SK-N-SH (cell line): ENCODE results near the gene SCN4B. TPM values are rescaled to one million over a fixed set of nuclear protein-coding genes. Genes with fewer than 3 reads are reported as not detected.
A peak's percentile ranks its signal among the peaks of the same experiment; 100 is the strongest.

Experiments
- CTCF ChIA-PET: fragments of 300-600, 350-600 bp; formaldehyde crosslinking; extraction: SDS; loops from one replicate; lab custom pipeline; 2021; lab: Yijun Ruan, JAX
- POLR2A ChIA-PET: fragments of 350-600 bp; sonication (Branson Sonifier 250); formaldehyde crosslinking; extraction: SDS; loops from one replicate; lab custom pipeline; 2020; ENCODE audit warnings: antibody characterized with exemption, inconsistent platforms; lab: Yijun Ruan, JAX
- DNase-seq: peaks from one replicate; pipeline ENCODE4 v3.0.0; 2012
- H2AFZ ChIP-seq: fragments of 200-600 bp; sonication (generic); 2 replicates; pipeline ENCODE4 v1.8.1; 2016; ENCODE audit warnings: antibody characterized with exemption, mild to moderate bottlenecking, low read depth
- H3F3A ChIP-seq: fragments of 200-600 bp; sonication (generic); replicated peaks from 2 replicates; pipeline ENCODE3; 2016; ENCODE audit warnings: antibody characterized with exemption, mild to moderate bottlenecking; ENCODE audit not compliant: insufficient read depth
- H3K27ac ChIP-seq, 2 experiments: fragments of 200-500 bp in 1 of 2; fragments of 200-600 bp in 1 of 2; sonication (Bioruptor generic) in 1 of 2; sonication (generic), shearing (Covaris generic) in 1 of 2; 2 replicates each; pipeline versions ENCODE4 v1.5.1 to v1.6.1; 2014 to 2016; ENCODE audit warnings: low read depth in 2 of 2, inconsistent platforms in 1 of 2, low read length in 1 of 2, mild to moderate bottlenecking in 1 of 2, mixed read lengths in 1 of 2
- H3K27me3 ChIP-seq: fragments of 200-600 bp; sonication (generic), shearing (Covaris generic); 2 replicates; pipeline ENCODE4 v1.6.1; 2016; ENCODE audit warnings: mixed run types; ENCODE audit not compliant: insufficient read depth
- H3K36me3 ChIP-seq, 2 experiments: fragments of 200-500 bp in 1 of 2; fragments of 200-600 bp in 1 of 2; sonication (Bioruptor generic) in 1 of 2; sonication (generic) in 1 of 2; replicated peaks in 1 of 2; 2 replicates each; pipeline versions ENCODE3 to v1.5.1; 2014 to 2016; ENCODE audit warnings: low read length in 1 of 2, mild to moderate bottlenecking in 1 of 2; ENCODE audit not compliant: insufficient read depth in 2 of 2, control insufficient read depth in 1 of 2
- H3K4me1 ChIP-seq, 2 experiments: fragments of 200-500 bp in 1 of 2; fragments of 200-600 bp in 1 of 2; sonication (Bioruptor generic) in 1 of 2; sonication (generic), shearing (Covaris generic) in 1 of 2; 2 replicates each; pipeline versions ENCODE4 v1.5.1 to v1.6.1; 2014 to 2016; ENCODE audit warnings: low read depth in 1 of 2, low read length in 1 of 2, mixed run types in 1 of 2; ENCODE audit not compliant: insufficient read depth in 2 of 2, control insufficient read depth in 1 of 2
- H3K4me2 ChIP-seq: fragments of 200-600 bp; sonication (generic), shearing (Covaris generic); 2 replicates; pipeline ENCODE4 v1.6.1; 2017; ENCODE audit warnings: mixed run types
- H3K4me3 ChIP-seq, 2 experiments: fragments of 200-500 bp in 1 of 2; fragments of 200-600 bp in 1 of 2; sonication (Bioruptor generic) in 1 of 2; sonication (generic), shearing (Covaris generic) in 1 of 2; 2 replicates each; pipeline versions ENCODE4 v1.5.1 to v1.8.1; 2014 to 2016; ENCODE audit warnings: low read depth in 2 of 2, inconsistent platforms in 1 of 2, low read length in 1 of 2, mild to moderate bottlenecking in 1 of 2, mixed read lengths in 1 of 2, moderate library complexity in 1 of 2
- H3K79me2 ChIP-seq: fragments of 200-600 bp; sonication (generic); 2 replicates; pipeline ENCODE4 v1.8.1; 2017; ENCODE audit warnings: mild to moderate bottlenecking; ENCODE audit not compliant: insufficient read depth
- H3K9ac ChIP-seq: fragments of 200-600 bp; sonication (generic); 2 replicates; pipeline ENCODE4 v1.6.1; 2017; ENCODE audit warnings: mixed run types
- H3K9me2 ChIP-seq: fragments of 200-600 bp; sonication (generic); 2 replicates; pipeline ENCODE4 v1.6.1; 2017; ENCODE audit warnings: mixed run types
- H3K9me3 ChIP-seq: fragments of 200-600 bp; sonication (generic); 2 replicates; pipeline ENCODE4 v1.6.1; 2017; ENCODE audit warnings: mixed run types, mild to moderate bottlenecking, moderate library complexity
- H4K20me1 ChIP-seq: fragments of 200-600 bp; sonication (generic); 2 replicates; pipeline ENCODE4 v1.6.1; 2017; ENCODE audit warnings: mild to moderate bottlenecking, mixed run types; ENCODE audit not compliant: insufficient read depth
- EP300 ChIP-seq, 2 experiments: IDR thresholded peaks; 2 replicates each; pipeline versions ENCODE4 v1.4.0 to v1.6.1; 2012; ENCODE audit warnings: borderline replicate concordance in 1 of 2, low read depth in 1 of 2, low read length in 1 of 2
- FOSL2 ChIP-seq: IDR thresholded peaks from 2 replicates; pipeline ENCODE4 v1.4.0; 2012; ENCODE audit warnings: low read depth, mild to moderate bottlenecking, moderate library complexity, borderline replicate concordance
- FOXM1 ChIP-seq: IDR thresholded peaks from 2 replicates; pipeline ENCODE4 v1.4.0; 2012; ENCODE audit warnings: low read depth, mild to moderate bottlenecking
- GATA2 ChIP-seq: sonication (generic); formaldehyde crosslinking; IDR thresholded peaks from 2 replicates; pipeline ENCODE4 v1.5.0; 2020; ENCODE audit warnings: mild to moderate bottlenecking, missing genetic modification reagents
- MXI1 ChIP-seq: IDR thresholded peaks from 2 replicates; pipeline ENCODE4 v1.6.1; 2012; ENCODE audit warnings: mild to moderate bottlenecking, low read depth, low read length, improper control_type of control experiment
- NFIC ChIP-seq: IDR thresholded peaks from 2 replicates; pipeline ENCODE4 v1.4.0; 2012; ENCODE audit warnings: borderline replicate concordance
- NRF1 ChIP-seq: IDR thresholded peaks from 2 replicates; pipeline ENCODE4 v1.6.1; 2012; ENCODE audit warnings: low read depth, mild to moderate bottlenecking, low read length
- POLR2AphosphoS5 ChIP-seq: IDR thresholded peaks from 2 replicates; pipeline ENCODE4 v1.6.1; 2012; ENCODE audit warnings: low read depth, low read length
- RAD21 ChIP-seq: IDR thresholded peaks from 2 replicates; pipeline ENCODE4 v1.6.1; 2012; ENCODE audit warnings: mild to moderate bottlenecking, low read length
- RFX5 ChIP-seq: IDR thresholded peaks from 2 replicates; pipeline ENCODE4 v1.6.1; 2012; ENCODE audit warnings: mild to moderate bottlenecking, improper control_type of control experiment, low read length
- SIN3A ChIP-seq: IDR thresholded peaks from 2 replicates; pipeline ENCODE4 v1.6.1; 2012; ENCODE audit warnings: low read depth, mild to moderate bottlenecking, low read length, moderate library complexity, borderline replicate concordance
- SMC3 ChIP-seq: IDR thresholded peaks from 2 replicates; pipeline ENCODE4 v1.6.1; 2012; ENCODE audit warnings: low read depth, low read length, improper control_type of control experiment
- TAF1 ChIP-seq: IDR thresholded peaks from 2 replicates; pipeline ENCODE4 v1.6.1; 2012; ENCODE audit warnings: low read depth, mild to moderate bottlenecking, low read length, moderate library complexity, borderline replicate concordance
- TCF12 ChIP-seq: IDR thresholded peaks from 2 replicates; pipeline ENCODE4 v1.4.0; 2012
- TEAD4 ChIP-seq: IDR thresholded peaks from 2 replicates; pipeline ENCODE4 v1.4.0; 2012; ENCODE audit warnings: mild to moderate bottlenecking, borderline replicate concordance; ENCODE audit not compliant: insufficient read depth
- YY1 ChIP-seq: IDR thresholded peaks from 2 replicates; pipeline ENCODE4 v1.4.0; 2012; ENCODE audit warnings: low read depth, mild to moderate bottlenecking
- WGBS: methylation state at CpG from one replicate; pipeline ENCODE4 v1.1.6; 2017; ENCODE audit warnings: low lambda C conversion rate; 5-methylcytosine and 5-hydroxymethylcytosine counted together
- polyA plus RNA-seq, 3 experiments: library from polyadenylated mRNA; depleted of rRNA; stranded (reverse); fragments of >200 nt; gene quantifications; 2 replicates each; pipeline ENCODE4 v1.2.3, GENCODE V29; 2012
- TF ChIP-seq, protein P1 (sequence below): fragments of 150-350 bp; IDR thresholded peaks from 2 replicates; pipeline ENCODE4 v1.6.1; 2016; ENCODE audit warnings: mild to moderate bottlenecking, low read depth, low read length
- TF ChIP-seq, protein P2 (sequence below): IDR thresholded peaks from 2 replicates; pipeline ENCODE4; 2012
- TF ChIP-seq, protein P3 (sequence below): IDR thresholded peaks from 2 replicates; pipeline ENCODE4 v1.4.0; 2012; ENCODE audit warnings: low read depth, borderline replicate concordance
- TF ChIP-seq, protein P4 (sequence below): IDR thresholded peaks from 2 replicates; pipeline ENCODE4 v1.4.0; 2012; ENCODE audit warnings: low read depth, borderline replicate concordance

SCN4B gene
- polyA plus RNA-seq, 1 of the 3 experiments (the other 2 are of a cell fraction), result 1.2 TPM

DNA sequence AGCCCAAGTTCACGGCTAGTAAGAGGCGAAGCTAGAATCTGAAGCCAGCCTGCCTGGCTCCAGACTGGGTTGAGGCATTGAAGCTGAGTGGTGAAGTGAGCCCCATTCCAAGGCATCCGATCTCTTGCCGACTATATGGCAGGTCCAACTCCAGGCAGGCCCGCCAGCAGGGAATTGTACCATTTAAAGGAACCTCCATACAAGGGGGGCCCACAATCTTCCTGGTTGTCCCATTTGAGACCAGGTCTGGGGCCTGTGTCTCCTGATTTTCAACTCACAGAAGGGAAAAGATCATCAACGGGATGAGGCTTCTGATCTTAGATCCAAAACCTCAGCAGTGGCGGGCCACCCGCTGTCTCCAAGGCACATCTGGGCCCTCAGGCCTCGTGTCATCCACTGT is 19.7 kb upstream of the SCN4B start:
- no peak overlapping the region for H3K9ac ChIP-seq
- no peak overlapping the region for H2AFZ ChIP-seq
- H3K36me3 ChIP-seq, result no peaks in the 10 kb centered on the region
- WGBS, result 54% methylated on average over 6 of the region's 9 CpGs
- H3K9me2 ChIP-seq, result no peaks in the 10 kb centered on the region
- H3K79me2 ChIP-seq, result no peaks in the 10 kb centered on the region
- H3K4me2 ChIP-seq, result no peak overlapping the region
- POLR2A ChIA-PET, result interaction anchor here (0.7 to 1.2 kb wide), 2 partner anchors 35 to 187 kb away, joined by 3 to 4 read pairs; partner anchors contain the start of gene UBE4A
- no peaks in the 10 kb centered on the region for H4K20me1 ChIP-seq
- H3K27me3 ChIP-seq, result peaks cover 49% of the 10 kb centered on the region
- H3F3A ChIP-seq, result no peaks in the 10 kb centered on the region
- CTCF ChIA-PET, result interaction anchor here (0.6 to 6.3 kb wide), 35 partner anchors 8 to 1137 kb away, joined by 3 to 246 read pairs (median 5); partner anchors contain the start of gene SCN4B
- no peak for DNase-seq
- H3K4me3 ChIP-seq, result no peak overlapping the region
- no peak overlapping the region for H3K27ac ChIP-seq
- peaks cover 0 to 6% of the 10 kb centered on the region in 2 experiments; a peak in 1 of 4 replicates for H3K4me1 ChIP-seq
- TF ChIP-seq TEAD4 (no peak), POLR2AphosphoS5 (no peak), SMC3 (no peak)
- TF ChIP-seq, protein P1, sequence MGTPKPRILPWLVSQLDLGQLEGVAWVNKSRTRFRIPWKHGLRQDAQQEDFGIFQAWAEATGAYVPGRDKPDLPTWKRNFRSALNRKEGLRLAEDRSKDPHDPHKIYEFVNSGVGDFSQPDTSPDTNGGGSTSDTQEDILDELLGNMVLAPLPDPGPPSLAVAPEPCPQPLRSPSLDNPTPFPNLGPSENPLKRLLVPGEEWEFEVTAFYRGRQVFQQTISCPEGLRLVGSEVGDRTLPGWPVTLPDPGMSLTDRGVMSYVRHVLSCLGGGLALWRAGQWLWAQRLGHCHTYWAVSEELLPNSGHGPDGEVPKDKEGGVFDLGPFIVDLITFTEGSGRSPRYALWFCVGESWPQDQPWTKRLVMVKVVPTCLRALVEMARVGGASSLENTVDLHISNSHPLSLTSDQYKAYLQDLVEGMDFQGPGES, result no peak
- TF ChIP-seq, protein P2, sequence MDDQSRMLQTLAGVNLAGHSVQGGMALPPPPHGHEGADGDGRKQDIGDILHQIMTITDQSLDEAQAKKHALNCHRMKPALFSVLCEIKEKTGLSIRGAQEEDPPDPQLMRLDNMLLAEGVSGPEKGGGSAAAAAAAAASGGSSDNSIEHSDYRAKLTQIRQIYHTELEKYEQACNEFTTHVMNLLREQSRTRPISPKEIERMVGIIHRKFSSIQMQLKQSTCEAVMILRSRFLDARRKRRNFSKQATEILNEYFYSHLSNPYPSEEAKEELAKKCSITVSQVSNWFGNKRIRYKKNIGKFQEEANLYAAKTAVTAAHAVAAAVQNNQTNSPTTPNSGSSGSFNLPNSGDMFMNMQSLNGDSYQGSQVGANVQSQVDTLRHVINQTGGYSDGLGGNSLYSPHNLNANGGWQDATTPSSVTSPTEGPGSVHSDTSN, result no peak
- no peaks in the 10 kb centered on the region for H3K9me3 ChIP-seq

DNA sequence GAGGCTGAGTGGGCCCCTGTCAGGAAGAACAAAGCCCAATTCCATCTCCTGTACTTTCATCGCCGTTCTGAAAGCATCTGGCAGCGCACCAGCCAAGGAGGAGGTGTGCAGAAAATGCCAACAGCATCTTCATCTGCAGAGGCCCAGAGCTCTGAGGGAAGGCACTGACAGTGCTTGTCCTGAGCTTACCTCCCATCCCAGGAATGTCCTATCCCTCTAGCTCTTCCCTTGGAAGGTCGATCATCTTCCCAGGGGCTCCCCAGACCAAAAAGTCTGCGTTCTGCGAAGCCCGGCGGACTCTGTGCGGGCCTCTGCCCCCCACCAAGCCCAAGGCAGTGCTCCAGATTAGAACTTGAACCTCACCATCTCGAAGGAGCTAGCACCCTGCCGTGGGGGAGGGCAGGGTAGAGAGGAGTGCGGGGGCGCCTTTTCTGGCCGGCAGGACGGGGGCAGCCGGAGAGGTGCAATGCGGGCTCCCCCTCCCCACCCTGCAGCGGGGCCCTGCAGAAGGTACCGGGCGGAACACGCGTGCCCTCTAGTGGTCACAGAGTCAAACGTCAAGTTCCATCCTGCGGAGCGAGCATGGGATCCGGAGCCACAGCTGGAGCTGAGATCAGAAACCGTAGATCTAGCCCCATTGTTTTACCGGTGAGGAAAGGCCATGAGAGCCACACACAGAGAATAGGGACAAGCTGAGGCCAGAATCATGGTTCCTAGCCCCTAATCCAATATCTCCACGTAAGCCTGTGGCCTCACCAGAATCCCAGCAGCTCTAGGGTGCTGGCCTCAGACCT is 18.8 kb upstream of the SCN4B start:
- Histone ChIP-seq H3K4me2 (no peak overlapping the region; the same call in 1 of the 2 replicates), H3K79me2 (no peaks in the 10 kb centered on the region), H3K4me3 (peak overlapping the region in 1 of 2 experiments; percentile 46; a peak in 1 of 4 replicates), H3K4me1 (peaks cover 0 to 6% of the 10 kb centered on the region in 2 experiments; a peak in 1 of 4 replicates), H3K36me3 (no peaks in the 10 kb centered on the region), H3K9ac (no peak overlapping the region), H3K9me3 (no peaks in the 10 kb centered on the region), H3K27me3 (peaks cover 44% of the 10 kb centered on the region), H4K20me1 (no peaks in the 10 kb centered on the region), H3K27ac (no peak overlapping the region), H3K9me2 (no peaks in the 10 kb centered on the region), H2AFZ (no peak overlapping the region), H3F3A (no peaks in the 10 kb centered on the region)
- CTCF ChIA-PET, result interaction anchor here (0.6 to 6.3 kb wide), 51 partner anchors 8 to 1136 kb away, joined by 3 to 246 read pairs (median 4); partner anchors contain the start of gene SCN4B
- POLR2A ChIA-PET, result interaction anchor here (0.5 to 1.2 kb wide), 3 partner anchors 34 to 188 kb away, joined by 3 to 4 read pairs (median 3); partner anchors contain the start of gene UBE4A
- WGBS, result 19% methylated on average over 20 of the region's 29 CpGs
- peak; percentile 93 for DNase-seq
- TF ChIP-seq YY1 (no peak), TCF12 (no peak), NFIC (no peak), MXI1 (no peak), GATA2 (CRISPR knock-in tag) (no peak), TEAD4 (no peak), SIN3A (no peak), EP300 (IDR thresholded peaks at IDR 0.05; ENCODE audit: borderline replicate concordance in 1 of 2, low read depth in 1 of 2, low read length in 1 of 2) (no peak), NRF1 (no peak), SMC3 (peak; percentile 79), RAD21 (peak; percentile 86), TAF1 (no peak), FOSL2 (no peak), RFX5 (no peak), FOXM1 (no peak)
- TF ChIP-seq, protein P1, result no peak
- TF ChIP-seq, protein P3, sequence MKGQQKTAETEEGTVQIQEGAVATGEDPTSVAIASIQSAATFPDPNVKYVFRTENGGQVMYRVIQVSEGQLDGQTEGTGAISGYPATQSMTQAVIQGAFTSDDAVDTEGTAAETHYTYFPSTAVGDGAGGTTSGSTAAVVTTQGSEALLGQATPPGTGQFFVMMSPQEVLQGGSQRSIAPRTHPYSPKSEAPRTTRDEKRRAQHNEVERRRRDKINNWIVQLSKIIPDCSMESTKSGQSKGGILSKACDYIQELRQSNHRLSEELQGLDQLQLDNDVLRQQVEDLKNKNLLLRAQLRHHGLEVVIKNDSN, result no peak
- TF ChIP-seq, protein P4, sequence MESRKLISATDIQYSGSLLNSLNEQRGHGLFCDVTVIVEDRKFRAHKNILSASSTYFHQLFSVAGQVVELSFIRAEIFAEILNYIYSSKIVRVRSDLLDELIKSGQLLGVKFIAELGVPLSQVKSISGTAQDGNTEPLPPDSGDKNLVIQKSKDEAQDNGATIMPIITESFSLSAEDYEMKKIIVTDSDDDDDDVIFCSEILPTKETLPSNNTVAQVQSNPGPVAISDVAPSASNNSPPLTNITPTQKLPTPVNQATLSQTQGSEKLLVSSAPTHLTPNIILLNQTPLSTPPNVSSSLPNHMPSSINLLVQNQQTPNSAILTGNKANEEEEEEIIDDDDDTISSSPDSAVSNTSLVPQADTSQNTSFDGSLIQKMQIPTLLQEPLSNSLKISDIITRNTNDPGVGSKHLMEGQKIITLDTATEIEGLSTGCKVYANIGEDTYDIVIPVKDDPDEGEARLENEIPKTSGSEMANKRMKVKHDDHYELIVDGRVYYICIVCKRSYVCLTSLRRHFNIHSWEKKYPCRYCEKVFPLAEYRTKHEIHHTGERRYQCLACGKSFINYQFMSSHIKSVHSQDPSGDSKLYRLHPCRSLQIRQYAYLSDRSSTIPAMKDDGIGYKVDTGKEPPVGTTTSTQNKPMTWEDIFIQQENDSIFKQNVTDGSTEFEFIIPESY, result no peak
